HEK293 (cell line): Measurements from ENCODE around the gene GRID2.

ENCODE experiments used
- CTCF ChIA-PET: fragments of 350-600 bp; formaldehyde crosslinking; extraction: SDS; loops from one replicate; lab custom pipeline; 2021; ENCODE audit warnings: antibody characterized with exemption; lab: Yijun Ruan, JAX
- POLR2A ChIA-PET: fragments of 300-600 bp; formaldehyde crosslinking; extraction: SDS; loops from one replicate; lab custom pipeline; 2020; ENCODE audit warnings: antibody characterized with exemption, inconsistent platforms; lab: Yijun Ruan, JAX
- H3K27ac ChIP-seq: fragments of 200-500 bp; sonication (Bioruptor generic); 2 replicates; pipeline ENCODE4 v1.5.1; 2014; ENCODE audit warnings: low read depth, low read length, control low read depth, inconsistent platforms; ENCODE audit errors: extremely low read depth
- H3K36me3 ChIP-seq, 2 experiments: fragments of 200-500 bp in 1 of 2; sonication (Bioruptor generic) in 1 of 2; 1 replicate in 1 of 2; 2 replicates in 1 of 2; pipeline ENCODE4 v1.5.1; 2014 to 2017; ENCODE audit warnings: inconsistent platforms in 2 of 2, low read length in 2 of 2; ENCODE audit not compliant: control insufficient read depth in 2 of 2, insufficient read depth in 1 of 2
- H3K4me1 ChIP-seq: fragments of 200-500 bp; sonication (Bioruptor generic); 2 replicates; pipeline ENCODE4 v1.5.1; 2014; ENCODE audit warnings: mild to moderate bottlenecking, low read length, inconsistent platforms; ENCODE audit not compliant: control insufficient read depth, insufficient read depth
- H3K4me3 ChIP-seq: 2 replicates; pipeline ENCODE4 v1.5.1; 2011; ENCODE audit warnings: low read depth, mild to moderate bottlenecking, control low read depth, low read length, moderate library complexity
- H3K9me3 ChIP-seq: fragments of 200-500 bp; sonication (Bioruptor generic); 2 replicates; pipeline ENCODE4 v1.5.1; 2014; ENCODE audit warnings: low read depth, low read length, inconsistent platforms; ENCODE audit not compliant: control insufficient read depth, insufficient read depth
- MZF1 ChIP-seq: fragments of 450-650 bp; formaldehyde crosslinking; IDR thresholded peaks from 2 replicates; pipeline ENCODE4 v1.5.1; 2017; ENCODE audit warnings: missing biosample characterization, missing genetic modification characterization, borderline replicate concordance
- OVOL3 ChIP-seq: fragments of 450-650 bp; formaldehyde crosslinking; IDR thresholded peaks from 2 replicates; pipeline ENCODE4 v1.5.1; 2016; ENCODE audit warnings: missing biosample characterization, missing genetic modification characterization
- PATZ1 ChIP-seq: fragments of 450-650 bp; formaldehyde crosslinking; IDR thresholded peaks from 2 replicates; pipeline ENCODE4 v1.5.1; 2016; ENCODE audit warnings: missing biosample characterization, missing genetic modification characterization
- SP3 ChIP-seq: fragments of 450-650 bp; formaldehyde crosslinking; IDR thresholded peaks from 2 replicates; pipeline ENCODE4 v1.5.1; 2016; ENCODE audit warnings: missing biosample characterization, missing genetic modification characterization
- TRIM28 ChIP-seq: IDR thresholded peaks from 2 replicates; pipeline ENCODE4 v1.6.1; 2011; ENCODE audit warnings: low read length, control low read depth, borderline replicate concordance
- WT1 ChIP-seq: fragments of 450-650 bp; formaldehyde crosslinking; IDR thresholded peaks from 2 replicates; pipeline ENCODE4 v1.5.1; 2016; ENCODE audit warnings: missing biosample characterization, missing genetic modification characterization
- ZBTB1 ChIP-seq: fragments of 450-650 bp; formaldehyde crosslinking; IDR thresholded peaks from 2 replicates; pipeline ENCODE4 v1.5.1; 2016; ENCODE audit warnings: missing biosample characterization, missing genetic modification characterization
- ZBTB26 ChIP-seq: fragments of 450-650 bp; formaldehyde crosslinking; optimal IDR thresholded peaks from 2 replicates; pipeline ENCODE3; 2016; ENCODE audit warnings: missing biosample characterization, mild to moderate bottlenecking, missing genetic modification characterization
- ZFP41 ChIP-seq: fragments of 450-650 bp; formaldehyde crosslinking; IDR thresholded peaks from 2 replicates; pipeline ENCODE4 v1.5.1; 2016; ENCODE audit warnings: missing biosample characterization, missing genetic modification characterization, borderline replicate concordance
- ZNF10 ChIP-seq: fragments of 450-650 bp; formaldehyde crosslinking; IDR thresholded peaks from 2 replicates; pipeline ENCODE4 v1.5.1; 2017; ENCODE audit warnings: missing biosample characterization, missing genetic modification characterization
- ZNF175 ChIP-seq: fragments of 450-650 bp; formaldehyde crosslinking; IDR thresholded peaks from 2 replicates; pipeline ENCODE4 v1.5.1; 2016; ENCODE audit warnings: missing biosample characterization, missing genetic modification characterization
- ZNF223 ChIP-seq: fragments of 450-650 bp; formaldehyde crosslinking; IDR thresholded peaks from 2 replicates; pipeline ENCODE4 v1.5.1; 2016; ENCODE audit warnings: missing biosample characterization, missing genetic modification characterization
- ZNF23 ChIP-seq: fragments of 450-650 bp; formaldehyde crosslinking; IDR thresholded peaks from 2 replicates; pipeline ENCODE4 v1.5.1; 2016; ENCODE audit warnings: missing biosample characterization, missing genetic modification characterization, borderline replicate concordance
- ZNF280D ChIP-seq: fragments of 450-650 bp; formaldehyde crosslinking; IDR thresholded peaks from 2 replicates; pipeline ENCODE4 v1.5.1; 2016; ENCODE audit warnings: missing biosample characterization, missing genetic modification characterization
- ZNF488 ChIP-seq: fragments of 450-650 bp; formaldehyde crosslinking; IDR thresholded peaks from 2 replicates; pipeline ENCODE4 v1.5.1; 2016; ENCODE audit warnings: missing biosample characterization, missing genetic modification characterization
- ZNF514 ChIP-seq: fragments of 450-650 bp; formaldehyde crosslinking; IDR thresholded peaks from 2 replicates; pipeline ENCODE4 v1.5.1; 2016; ENCODE audit warnings: missing biosample characterization, missing genetic modification characterization
- ZNF555 ChIP-seq: fragments of 450-650 bp; formaldehyde crosslinking; conservative IDR thresholded peaks from 2 replicates; pipeline ENCODE4 v1.5.1; 2017; ENCODE audit warnings: missing biosample characterization, mild to moderate bottlenecking, missing genetic modification characterization, inconsistent platforms
- ZSCAN30 ChIP-seq: fragments of 450-650 bp; IDR thresholded peaks from 2 replicates; pipeline ENCODE4 v1.5.1; 2018; ENCODE audit warnings: missing biosample characterization, mild to moderate bottlenecking, missing genetic modification characterization, moderate library complexity
- ZSCAN4 ChIP-seq: fragments of 450-650 bp; formaldehyde crosslinking; IDR thresholded peaks from 2 replicates; pipeline ENCODE4 v1.5.1; 2017; ENCODE audit warnings: missing biosample characterization, missing genetic modification characterization

Gene GRID2

GRCh38 chr4:92641409-92641808, 337.6 kb downstream of the GRID2 start:
- TF ChIP-seq ZBTB26, result no peak
- TF ChIP-seq ZSCAN30 (tag by site-specific recombination), result no peak
- no peak for TF ChIP-seq ZFP41 (tag by site-specific recombination)
- no peak for TF ChIP-seq MZF1 (tag by site-specific recombination)
- no peak for TF ChIP-seq SP3 (tag by site-specific recombination)
- TF ChIP-seq WT1 (tag by site-specific recombination), result no peak
- no peak for TF ChIP-seq OVOL3 (tag by site-specific recombination)
- no peak for TF ChIP-seq ZNF175 (tag by site-specific recombination)
- TF ChIP-seq ZNF23, result no peak
- TF ChIP-seq TRIM28, result no peak
- no peak for TF ChIP-seq ZNF514
- no peak for TF ChIP-seq ZNF488 (tag by site-specific recombination)
- TF ChIP-seq ZNF223 (tag by site-specific recombination), result no peak
- TF ChIP-seq ZBTB1 (tag by site-specific recombination), result no peak
- no peak for TF ChIP-seq ZSCAN4 (tag by site-specific recombination)
- TF ChIP-seq ZNF555, result no peak
- TF ChIP-seq PATZ1 (tag by site-specific recombination), result no peak
- no peak for TF ChIP-seq ZNF10 (tag by site-specific recombination)
- TF ChIP-seq ZNF280D (tag by site-specific recombination), result no peak
- TF ChIP-seq, all 188 proteins: peak for 0
- Histone ChIP-seq H3K27ac (no peak overlapping the region), H3K36me3 (no peaks in the 10 kb centered on the region), H3K4me1 (no peaks in the 10 kb centered on the region), H3K9me3 (no peaks in the 10 kb centered on the region), H3K4me3 (no peak overlapping the region)
- ChIA-PET POLR2A (no interaction called here), CTCF (interaction anchor here (0.6 kb wide), 1 partner anchor 877 kb away, joined by 3 read pairs; no protein-coding TSS in a partner anchor)
